ENCODE data around the gene NGFR. TPM values are rescaled to one million over a fixed set of nuclear protein-coding genes. Genes with fewer than 3 reads are reported as not detected.

Gene NGFR
- total RNA-seq, 1 experiment from 2014 or later = not detected

GRCh38 chr17:49452201-49452600 lies 42.9 kb upstream of the NGFR start:
- no peaks in the 10 kb centered on the region for H3K4me1 ChIP-seq (ENCODE audit: insufficient read depth, low read length)
- DNase-seq (no peak), ATAC-seq (no peak)
- no peaks in the 10 kb centered on the region for H3K9me2 ChIP-seq (replicated peaks; ENCODE audit: low read length)
- H3K79me2 ChIP-seq (ENCODE audit: low read length) = no peaks in the 10 kb centered on the region
- H3K4me2 ChIP-seq (ENCODE audit: low read length) = no peak overlapping the region
- H3K36me3 ChIP-seq (ENCODE audit: low read depth, low read length) = no peaks in the 10 kb centered on the region
- no peaks in the 10 kb centered on the region for H3K9me3 ChIP-seq (ENCODE audit: low read length)
- H3K27me3 ChIP-seq (ENCODE audit: low read length) = peaks cover 8% of the 10 kb centered on the region
- intact Hi-C loops (cut with micrococcal nuclease) = no loop called here
- no TSS peak for BruUV-seq (replicated peaks)
- TF ChIP-seq EZH2phosphoT487 (IDR thresholded peaks at IDR 0.05; ENCODE audit: borderline replicate concordance, low read length) (no peak), CTCF (conservative IDR thresholded peaks at IDR 0.05; ENCODE audit: low read depth, low read length) (no peak), EZH2 (IDR thresholded peaks at IDR 0.05; ENCODE audit: low read length, unreplicated experiment) (no peak)
- ChIA-PET POLR2A (ENCODE audit: unreplicated experiment) (no interaction called here), CTCF (no interaction called here)
- no peak overlapping the region for H3K4me3 ChIP-seq (ENCODE audit: low read length)
- no peak overlapping the region for H3K9ac ChIP-seq (ENCODE audit: low read length)
- no peaks in the 10 kb centered on the region for H3F3A ChIP-seq (ENCODE audit: low read length, unreplicated experiment)
- no peaks in the 10 kb centered on the region for H4K20me1 ChIP-seq (ENCODE audit: low read length)
- no peak overlapping the region for H2AFZ ChIP-seq (ENCODE audit: low read length)
- H3K27ac ChIP-seq (ENCODE audit: low read length) = no peak overlapping the region

- DNase-seq (no peak), ATAC-seq (no peak)
- H3F3A ChIP-seq (ENCODE audit: low read length, unreplicated experiment) = no peaks in the 10 kb centered on the region
- no peaks in the 10 kb centered on the region for H3K36me3 ChIP-seq (ENCODE audit: low read depth, low read length)
- no peak overlapping the region for H2AFZ ChIP-seq (ENCODE audit: low read length)
- POLR2A ChIA-PET (ENCODE audit: unreplicated experiment) = no interaction called here
- no peaks in the 10 kb centered on the region for H3K9me3 ChIP-seq (ENCODE audit: low read length)
- H3K27me3 ChIP-seq (ENCODE audit: low read length) = peaks cover 13% of the 10 kb centered on the region
- CTCF ChIA-PET = no interaction called here
- H3K4me3 ChIP-seq (ENCODE audit: low read length) = no peak overlapping the region
- H4K20me1 ChIP-seq (ENCODE audit: low read length) = no peaks in the 10 kb centered on the region
- no peak overlapping the region for H3K9ac ChIP-seq (ENCODE audit: low read length)
- no peak overlapping the region for H3K27ac ChIP-seq (ENCODE audit: low read length)
- no peak overlapping the region for H3K4me2 ChIP-seq (ENCODE audit: low read length)
- H3K4me1 ChIP-seq (ENCODE audit: insufficient read depth, low read length) = no peaks in the 10 kb centered on the region
- H3K9me2 ChIP-seq (replicated peaks; ENCODE audit: low read length) = no peaks in the 10 kb centered on the region
- TF ChIP-seq EZH2 (IDR thresholded peaks at IDR 0.05; ENCODE audit: low read length, unreplicated experiment) (no peak), CTCF (conservative IDR thresholded peaks at IDR 0.05; ENCODE audit: low read depth, low read length) (no peak), EZH2phosphoT487 (IDR thresholded peaks at IDR 0.05; ENCODE audit: borderline replicate concordance, low read length) (no peak)
- no TSS peak for BruUV-seq (replicated peaks)
- intact Hi-C loops (cut with micrococcal nuclease) = no loop called here
- no peaks in the 10 kb centered on the region for H3K79me2 ChIP-seq (ENCODE audit: low read length)
Measured at GRCh38 chr17:49452661-49453060, 42.4 kb upstream of the NGFR start.

GRCh38 chr17:49454050-49454449 lies 41.0 kb upstream of the NGFR start:
- Histone ChIP-seq H4K20me1 (ENCODE audit: low read length) (no peaks in the 10 kb centered on the region), H3K27ac (ENCODE audit: low read length) (no peak overlapping the region), H3K36me3 (ENCODE audit: low read depth, low read length) (no peaks in the 10 kb centered on the region), H3K9me2 (replicated peaks; ENCODE audit: low read length) (no peaks in the 10 kb centered on the region), H3K9ac (ENCODE audit: low read length) (no peak overlapping the region), H3K4me3 (ENCODE audit: low read length) (no peak overlapping the region), H3K27me3 (ENCODE audit: low read length) (peaks cover 27% of the 10 kb centered on the region), H3K4me2 (ENCODE audit: low read length) (no peak overlapping the region), H3K9me3 (ENCODE audit: low read length) (no peaks in the 10 kb centered on the region), H3F3A (ENCODE audit: low read length, unreplicated experiment) (no peaks in the 10 kb centered on the region), H3K79me2 (ENCODE audit: low read length) (no peaks in the 10 kb centered on the region), H3K4me1 (ENCODE audit: insufficient read depth, low read length) (no peaks in the 10 kb centered on the region), H2AFZ (ENCODE audit: low read length) (no peak overlapping the region)
- intact Hi-C loops (cut with micrococcal nuclease) = no loop called here
- ChIA-PET POLR2A (ENCODE audit: unreplicated experiment) (no interaction called here), CTCF (no interaction called here)
- no peak for TF ChIP-seq CTCF (conservative IDR thresholded peaks at IDR 0.05; ENCODE audit: low read depth, low read length)
- TF ChIP-seq EZH2 (IDR thresholded peaks at IDR 0.05; ENCODE audit: low read length, unreplicated experiment) = no peak
- no peak for TF ChIP-seq EZH2phosphoT487 (IDR thresholded peaks at IDR 0.05; ENCODE audit: borderline replicate concordance, low read length)
- ATAC-seq (peak; percentile 23; the same call in 1 of the 2 replicates), DNase-seq (peak; percentile 26)
- BruUV-seq (replicated peaks) = no TSS peak
